BJ (cell line): ENCODE measurements around the gene RUNX2. TPM values are rescaled to one million over a fixed set of nuclear protein-coding genes. Genes with fewer than 3 reads are reported as not detected.

ENCODE experiments used
- CTCF ChIA-PET: fragments of 350-600 bp; formaldehyde crosslinking; extraction: SDS; loops from one replicate; lab custom pipeline; 2021; ENCODE audit warnings: antibody characterized with exemption, inconsistent platforms; lab: Yijun Ruan, JAX
- POLR2A ChIA-PET: fragments of 300-600 bp; sonication (Branson Sonifier 250); formaldehyde crosslinking; extraction: SDS; loops from one replicate; lab custom pipeline; 2021; ENCODE audit warnings: antibody characterized with exemption; lab: Charles Lee
- DNase-seq: peaks from one replicate; pipeline ENCODE4 v3.0.0-alpha.2; 2011; ENCODE audit warnings: low read depth
- H3K27me3 ChIP-seq: 2 replicates; pipeline ENCODE4 v1.6.0; 2011; ENCODE audit warnings: low read length; ENCODE audit not compliant: control insufficient read depth, insufficient read depth
- H3K36me3 ChIP-seq: 2 replicates; pipeline ENCODE4 v1.5.1; 2011; ENCODE audit warnings: low read length; ENCODE audit not compliant: control insufficient read depth, insufficient read depth
- H3K4me3 ChIP-seq: 2 replicates; pipeline ENCODE4 v1.5.1; 2011; ENCODE audit warnings: low read depth, mild to moderate bottlenecking, control low read depth, low read length
- polyA plus RNA-seq: library from polyadenylated mRNA; depleted of rRNA; stranded (reverse); fragments of >200 nt; gene quantifications from 2 replicates; pipeline ENCODE4 v1.2.3, GENCODE V29; 2011
- TF ChIP-seq, protein P1 (sequence below): IDR thresholded peaks from 2 replicates; pipeline ENCODE4 v1.5.1; 2011; ENCODE audit warnings: low read depth, mild to moderate bottlenecking, control low read depth, inconsistent platforms, low read length, moderate library complexity; ENCODE audit not compliant: insufficient read depth

Gene RUNX2
- polyA plus RNA-seq, 1 experiment, result 1.5 TPM

DNA sequence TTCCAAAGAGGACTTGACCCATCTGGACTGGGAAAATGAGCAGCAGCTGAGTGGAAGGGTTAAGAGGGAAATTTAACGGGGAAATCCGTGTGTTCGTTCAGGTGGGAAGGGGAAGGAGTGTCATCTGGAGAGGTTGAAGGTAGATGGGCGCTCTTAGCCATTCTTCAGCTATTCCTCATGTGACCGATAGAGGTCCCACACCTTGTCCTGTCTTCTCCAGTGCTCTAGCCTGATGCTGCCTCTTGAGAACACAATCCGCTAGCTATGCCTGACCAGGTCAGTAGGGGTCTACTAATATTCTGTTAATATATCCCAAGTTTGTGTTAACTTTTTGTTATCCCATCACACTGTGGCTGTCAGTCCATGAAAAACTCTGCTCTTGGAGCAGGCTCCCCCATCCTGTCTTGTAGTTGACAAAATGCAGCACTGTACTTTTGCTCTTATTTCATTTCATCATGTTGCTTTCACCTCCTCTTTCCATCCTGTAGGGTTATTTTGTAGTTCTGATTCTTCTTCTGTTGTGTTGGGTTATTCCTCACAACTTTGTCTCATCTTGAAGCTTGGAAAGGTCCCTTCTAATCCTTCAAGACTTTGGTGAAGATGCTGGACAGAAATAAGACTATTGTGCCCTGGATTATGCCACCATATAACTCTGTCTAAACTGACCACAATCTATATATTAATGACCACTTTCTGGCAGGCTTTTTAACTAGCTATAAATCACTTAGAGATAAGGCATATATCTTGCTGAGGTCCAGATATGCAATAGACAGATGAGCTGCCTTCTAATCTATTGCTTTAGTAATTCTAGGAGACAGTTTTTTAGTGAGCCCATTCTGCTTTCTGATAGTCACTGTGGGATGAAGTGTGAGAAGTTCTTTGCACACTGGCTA, 173.0 kb downstream of the RUNX2 start:
- POLR2A ChIA-PET, result no interaction called here

DNA sequence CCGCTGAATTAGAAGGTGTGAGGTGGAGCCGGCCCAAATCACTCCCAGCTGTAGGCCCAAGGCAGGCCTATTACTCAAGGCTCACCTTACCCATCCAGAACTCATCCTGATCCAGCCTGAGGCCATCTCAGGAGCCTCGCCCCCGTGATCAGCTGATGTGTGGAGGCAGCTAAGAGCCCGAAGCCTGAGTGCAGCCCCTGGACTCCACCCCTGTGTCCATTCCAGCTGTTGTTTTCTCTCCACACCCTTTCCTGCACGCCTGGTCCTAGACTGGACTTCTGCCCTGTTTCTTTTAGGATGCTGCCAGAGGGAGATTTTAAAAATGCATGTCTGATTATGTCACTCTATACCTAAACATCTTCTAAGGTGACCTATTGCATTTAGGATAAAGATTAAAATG, 174.3 kb downstream of the RUNX2 start:
- ChIA-PET CTCF (no interaction called here), POLR2A (no interaction called here)
- H3K4me3 ChIP-seq, result no peak overlapping the region
- H3K27me3 ChIP-seq, result no peaks in the 10 kb centered on the region
- no peaks in the 10 kb centered on the region; the same call in 1 of the 2 replicates for H3K36me3 ChIP-seq
- DNase-seq, result no peak
- TF ChIP-seq, protein P1, sequence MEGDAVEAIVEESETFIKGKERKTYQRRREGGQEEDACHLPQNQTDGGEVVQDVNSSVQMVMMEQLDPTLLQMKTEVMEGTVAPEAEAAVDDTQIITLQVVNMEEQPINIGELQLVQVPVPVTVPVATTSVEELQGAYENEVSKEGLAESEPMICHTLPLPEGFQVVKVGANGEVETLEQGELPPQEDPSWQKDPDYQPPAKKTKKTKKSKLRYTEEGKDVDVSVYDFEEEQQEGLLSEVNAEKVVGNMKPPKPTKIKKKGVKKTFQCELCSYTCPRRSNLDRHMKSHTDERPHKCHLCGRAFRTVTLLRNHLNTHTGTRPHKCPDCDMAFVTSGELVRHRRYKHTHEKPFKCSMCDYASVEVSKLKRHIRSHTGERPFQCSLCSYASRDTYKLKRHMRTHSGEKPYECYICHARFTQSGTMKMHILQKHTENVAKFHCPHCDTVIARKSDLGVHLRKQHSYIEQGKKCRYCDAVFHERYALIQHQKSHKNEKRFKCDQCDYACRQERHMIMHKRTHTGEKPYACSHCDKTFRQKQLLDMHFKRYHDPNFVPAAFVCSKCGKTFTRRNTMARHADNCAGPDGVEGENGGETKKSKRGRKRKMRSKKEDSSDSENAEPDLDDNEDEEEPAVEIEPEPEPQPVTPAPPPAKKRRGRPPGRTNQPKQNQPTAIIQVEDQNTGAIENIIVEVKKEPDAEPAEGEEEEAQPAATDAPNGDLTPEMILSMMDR, result no peak

More for the DNA sequence above, 173.0 kb downstream of the RUNX2 start:
- Histone ChIP-seq H3K36me3 (no peaks in the 10 kb centered on the region; the same call in 1 of the 2 replicates), H3K4me3 (no peak overlapping the region), H3K27me3 (no peaks in the 10 kb centered on the region)
- no peak for DNase-seq
- TF ChIP-seq, protein P1, result no peak
- CTCF ChIA-PET, result interaction anchor here (1.0 kb wide), 1 partner anchor 9 kb away, joined by 3 read pairs; no protein-coding TSS in a partner anchor

DNA sequence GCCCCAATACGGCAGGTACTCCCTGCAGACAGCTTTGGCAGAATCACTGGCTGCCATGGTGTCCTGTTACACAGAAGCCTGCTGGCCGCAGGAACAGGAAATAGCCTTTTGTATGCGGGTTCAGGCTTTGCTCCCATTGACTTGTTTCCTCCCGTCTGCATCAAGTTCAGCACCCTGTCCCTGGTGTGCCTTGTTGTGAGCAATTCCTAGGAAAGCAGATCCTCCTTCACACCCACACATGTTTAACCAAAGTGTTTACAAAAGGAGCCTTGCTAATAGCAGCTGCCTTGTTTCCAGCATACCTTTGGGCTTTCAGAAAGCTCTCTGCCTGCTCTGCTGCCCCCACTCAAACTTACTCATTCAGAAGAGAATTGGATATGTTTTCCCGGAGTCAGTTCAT, 176.8 kb downstream of the RUNX2 start:
- CTCF ChIA-PET, result interaction anchor here (0.6 to 1.0 kb wide), 3 partner anchors 16 to 412 kb away, joined by 3 read pairs; no protein-coding TSS in a partner anchor
- no peaks in the 10 kb centered on the region; the same call in 1 of the 2 replicates for H3K36me3 ChIP-seq
- TF ChIP-seq, protein P1, result no peak
- POLR2A ChIA-PET, result no interaction called here
- H3K4me3 ChIP-seq, result no peak overlapping the region
- no peaks in the 10 kb centered on the region for H3K27me3 ChIP-seq
- DNase-seq, result peak; percentile 47

DNA sequence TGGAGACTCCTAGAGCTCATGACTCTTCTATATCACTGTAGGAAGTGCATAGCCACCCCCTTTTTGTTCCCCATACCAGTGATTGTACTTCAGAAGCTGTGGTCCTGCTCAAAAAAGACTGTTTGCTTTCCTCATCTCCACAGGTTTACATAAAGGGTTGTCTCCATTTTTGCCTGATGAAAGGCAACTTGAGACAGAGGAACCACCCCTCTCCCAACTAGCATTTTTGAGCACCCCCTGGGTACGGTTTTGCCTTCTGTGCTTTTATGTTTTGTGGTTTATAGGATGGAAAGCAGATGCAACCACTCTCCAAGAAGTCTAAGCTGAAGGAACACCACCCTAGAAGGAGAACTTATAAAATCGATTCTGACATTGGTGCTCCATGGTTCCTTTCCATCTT, 177.3 kb downstream of the RUNX2 start:
- POLR2A ChIA-PET, result no interaction called here
- Histone ChIP-seq H3K27me3 (no peaks in the 10 kb centered on the region), H3K36me3 (no peaks in the 10 kb centered on the region; the same call in 1 of the 2 replicates), H3K4me3 (no peak overlapping the region)
- CTCF ChIA-PET, result interaction anchor here (1.0 kb wide), 1 partner anchor 209 kb away, joined by 3 read pairs; no protein-coding TSS in a partner anchor
- no peak for DNase-seq
- TF ChIP-seq, protein P1, result no peak

DNA sequence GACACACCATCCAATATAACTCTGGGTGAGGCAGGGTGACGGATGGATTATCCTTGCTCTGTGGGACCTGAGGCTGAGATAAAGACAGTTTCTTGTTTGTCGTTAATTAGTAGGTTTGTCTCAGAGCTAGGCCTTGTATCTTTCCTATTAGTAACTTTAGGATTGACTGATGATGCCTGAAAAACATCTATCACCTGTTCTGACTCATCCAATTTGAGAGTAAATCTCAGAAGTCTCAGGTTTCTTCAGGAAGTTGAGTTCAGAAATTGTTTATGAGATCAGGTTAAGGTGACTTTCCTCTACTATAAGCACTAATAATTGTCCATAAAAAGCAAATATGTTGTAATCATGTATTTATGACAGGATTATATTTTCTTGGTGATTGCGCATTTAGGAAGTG, 179.1 kb downstream of the RUNX2 start:
- Histone ChIP-seq H3K4me3 (no peak overlapping the region), H3K36me3 (peaks cover under 1% of the 10 kb centered on the region), H3K27me3 (no peaks in the 10 kb centered on the region)
- no peak for DNase-seq
- CTCF ChIA-PET, result no interaction called here
- TF ChIP-seq, protein P1, result no peak
- POLR2A ChIA-PET, result no interaction called here
